BJ (cell line): ENCODE data around the gene COBL. TPM values are rescaled to one million over a fixed set of nuclear protein-coding genes. Genes with fewer than 3 reads are reported as not detected.

Experiments used
- CTCF ChIA-PET: fragments of 350-600 bp; formaldehyde crosslinking; extraction: SDS; loops from one replicate; lab custom pipeline; 2021; ENCODE audit warnings: antibody characterized with exemption, inconsistent platforms; lab: Yijun Ruan, JAX
- POLR2A ChIA-PET: fragments of 300-600 bp; sonication (Branson Sonifier 250); formaldehyde crosslinking; extraction: SDS; loops from one replicate; lab custom pipeline; 2021; ENCODE audit warnings: antibody characterized with exemption; lab: Charles Lee
- DNase-seq: peaks from one replicate; pipeline ENCODE4 v3.0.0-alpha.2; 2011; ENCODE audit warnings: low read depth
- H3K27me3 ChIP-seq: 2 replicates; pipeline ENCODE4 v1.6.0; 2011; ENCODE audit warnings: low read length; ENCODE audit not compliant: control insufficient read depth, insufficient read depth
- H3K36me3 ChIP-seq: 2 replicates; pipeline ENCODE4 v1.5.1; 2011; ENCODE audit warnings: low read length; ENCODE audit not compliant: control insufficient read depth, insufficient read depth
- H3K4me3 ChIP-seq: 2 replicates; pipeline ENCODE4 v1.5.1; 2011; ENCODE audit warnings: low read depth, mild to moderate bottlenecking, control low read depth, low read length
- CTCF ChIP-seq: IDR thresholded peaks from 2 replicates; pipeline ENCODE4 v1.5.1; 2011; ENCODE audit warnings: low read depth, mild to moderate bottlenecking, control low read depth, inconsistent platforms, low read length, moderate library complexity; ENCODE audit not compliant: insufficient read depth
- polyA plus RNA-seq: library from polyadenylated mRNA; depleted of rRNA; stranded (reverse); fragments of >200 nt; gene quantifications from 2 replicates; pipeline ENCODE4 v1.2.3, GENCODE V29; 2011

COBL gene
- polyA plus RNA-seq, 1 experiment = not detected

- ChIA-PET POLR2A (no interaction called here), CTCF (no interaction called here)
- no peak for TF ChIP-seq CTCF
- no peak for DNase-seq
- H3K36me3 ChIP-seq = no peaks in the 10 kb centered on the region
- H3K4me3 ChIP-seq = no peak overlapping the region
- H3K27me3 ChIP-seq = no peaks in the 10 kb centered on the region
These were observed 14.8 kb downstream of the COBL start for GRCh38 chr7:51301806-51302205.

GRCh38 chr7:51300762-51301674 is 15.6 kb downstream of the COBL start:
- Histone ChIP-seq H3K27me3 (no peaks in the 10 kb centered on the region), H3K4me3 (no peak overlapping the region), H3K36me3 (no peaks in the 10 kb centered on the region)
- CTCF ChIA-PET = no interaction called here
- no peak for TF ChIP-seq CTCF
- POLR2A ChIA-PET = no interaction called here
- DNase-seq = no peak

- no peaks in the 10 kb centered on the region for H3K36me3 ChIP-seq
- no peak for TF ChIP-seq CTCF
- no peaks in the 10 kb centered on the region for H3K27me3 ChIP-seq
- no peak for DNase-seq
- POLR2A ChIA-PET = no interaction called here
- CTCF ChIA-PET = interaction anchor here (1.0 kb wide), 1 partner anchor 70 kb away, joined by 3 read pairs; no protein-coding TSS in a partner anchor
- H3K4me3 ChIP-seq = no peak overlapping the region
These were observed 17.0 kb downstream of the COBL start for GRCh38 chr7:51299391-51300133.

- no peaks in the 10 kb centered on the region for H3K27me3 ChIP-seq
- no peak overlapping the region for H3K4me3 ChIP-seq
- no peak for DNase-seq
- ChIA-PET CTCF (no interaction called here), POLR2A (no interaction called here)
- no peaks in the 10 kb centered on the region for H3K36me3 ChIP-seq
- no peak for TF ChIP-seq CTCF
These were observed 17.7 kb downstream of the COBL start for GRCh38 chr7:51298912-51299311.

- Histone ChIP-seq H3K27me3 (no peaks in the 10 kb centered on the region), H3K36me3 (no peaks in the 10 kb centered on the region)
- POLR2A ChIA-PET = no interaction called here
These were observed 18.6 kb downstream of the COBL start for GRCh38 chr7:51297986-51298385.

More at GRCh38 chr7:51297986-51298385, 18.6 kb downstream of the COBL start:
- no peak overlapping the region for H3K4me3 ChIP-seq
- DNase-seq = no peak
- CTCF ChIA-PET = no interaction called here
- no peak for TF ChIP-seq CTCF
